ENCODE data around the gene RIMBP2. TPM values are rescaled to one million over a fixed set of nuclear protein-coding genes. Genes with fewer than 3 reads are reported as not detected.
"Not testable (repeated sequence)": the region's sequence is repeated elsewhere in the genome, so short reads cannot be mapped to it uniquely, and the experiment has no call there.

RIMBP2 gene
- total RNA-seq, 1 donor from 2014 or later = not detected

- no peak for DNase-seq
- Histone ChIP-seq H3K9me3 (replicated peaks) (no peaks in the 10 kb centered on the region), H3K27ac (replicated peaks) (no peak overlapping the region), H3K4me1 (no peaks in the 10 kb centered on the region), H3K4me3 (no peak overlapping the region), H3K36me3 (no peaks in the 10 kb centered on the region), H3K27me3 (ENCODE audit: low read depth) (peaks cover 49% of the 10 kb centered on the region)
- TF ChIP-seq CTCF (IDR thresholded peaks at IDR 0.05; ENCODE audit: borderline replicate concordance) = no peak
- intact Hi-C loops (cut with micrococcal nuclease) = no loop called here
Measured at GRCh38 chr12:130696379-130697100, 19.6 kb downstream of the RIMBP2 start.

- H3K4me1 ChIP-seq = no peaks in the 10 kb centered on the region
- no peak overlapping the region for H3K4me3 ChIP-seq
- intact Hi-C loops (cut with micrococcal nuclease) = no loop called here
- no peak for TF ChIP-seq CTCF (IDR thresholded peaks at IDR 0.05; ENCODE audit: borderline replicate concordance)
- peaks cover 55% of the 10 kb centered on the region for H3K27me3 ChIP-seq (ENCODE audit: low read depth)
- H3K27ac ChIP-seq (replicated peaks) = no peak overlapping the region
- no peaks in the 10 kb centered on the region for H3K9me3 ChIP-seq (replicated peaks)
- no peaks in the 10 kb centered on the region for H3K36me3 ChIP-seq
- DNase-seq = no peak
Measured at GRCh38 chr12:130695061-130695460, 21.0 kb downstream of the RIMBP2 start.

GRCh38 chr12:130689408-130690405 is 26.4 kb downstream of the RIMBP2 start:
- DNase-seq = no peak
- no peak overlapping the region for H3K4me3 ChIP-seq
- intact Hi-C loops (cut with micrococcal nuclease) = no loop called here
- no peak overlapping the region for H3K27ac ChIP-seq (replicated peaks)
- TF ChIP-seq CTCF (IDR thresholded peaks at IDR 0.05; ENCODE audit: borderline replicate concordance) = no peak
- no peaks in the 10 kb centered on the region for H3K4me1 ChIP-seq
- H3K36me3 ChIP-seq = no peaks in the 10 kb centered on the region
- no peaks in the 10 kb centered on the region for H3K9me3 ChIP-seq (replicated peaks)
- H3K27me3 ChIP-seq (ENCODE audit: low read depth) = peaks cover 86% of the 10 kb centered on the region

- peaks cover 86% of the 10 kb centered on the region for H3K27me3 ChIP-seq (ENCODE audit: low read depth)
- H3K9me3 ChIP-seq (replicated peaks); H3K4me3 ChIP-seq; H3K4me1 ChIP-seq; intact Hi-C loops (cut with micrococcal nuclease); DNase-seq; H3K27ac ChIP-seq (replicated peaks); H3K36me3 ChIP-seq: not testable (repeated sequence)
Measured at GRCh38 chr12:130688999-130689398, 27.1 kb downstream of the RIMBP2 start.

- intact Hi-C loops (cut with micrococcal nuclease) = no loop called here
- no peak for TF ChIP-seq CTCF (IDR thresholded peaks at IDR 0.05; ENCODE audit: borderline replicate concordance)
- Histone ChIP-seq H3K27me3 (ENCODE audit: low read depth) (peaks cover 86% of the 10 kb centered on the region), H3K27ac (replicated peaks) (no peak overlapping the region), H3K4me1 (no peaks in the 10 kb centered on the region), H3K4me3 (no peak overlapping the region), H3K36me3 (no peaks in the 10 kb centered on the region), H3K9me3 (replicated peaks) (no peaks in the 10 kb centered on the region)
- no peak for DNase-seq
Measured at GRCh38 chr12:130687796-130688778, 28.0 kb downstream of the RIMBP2 start.

Measured in left ventricle myocardium inferior (tissue), 1 donor.